ENCODE measurements around the gene MED12L.

DNA sequence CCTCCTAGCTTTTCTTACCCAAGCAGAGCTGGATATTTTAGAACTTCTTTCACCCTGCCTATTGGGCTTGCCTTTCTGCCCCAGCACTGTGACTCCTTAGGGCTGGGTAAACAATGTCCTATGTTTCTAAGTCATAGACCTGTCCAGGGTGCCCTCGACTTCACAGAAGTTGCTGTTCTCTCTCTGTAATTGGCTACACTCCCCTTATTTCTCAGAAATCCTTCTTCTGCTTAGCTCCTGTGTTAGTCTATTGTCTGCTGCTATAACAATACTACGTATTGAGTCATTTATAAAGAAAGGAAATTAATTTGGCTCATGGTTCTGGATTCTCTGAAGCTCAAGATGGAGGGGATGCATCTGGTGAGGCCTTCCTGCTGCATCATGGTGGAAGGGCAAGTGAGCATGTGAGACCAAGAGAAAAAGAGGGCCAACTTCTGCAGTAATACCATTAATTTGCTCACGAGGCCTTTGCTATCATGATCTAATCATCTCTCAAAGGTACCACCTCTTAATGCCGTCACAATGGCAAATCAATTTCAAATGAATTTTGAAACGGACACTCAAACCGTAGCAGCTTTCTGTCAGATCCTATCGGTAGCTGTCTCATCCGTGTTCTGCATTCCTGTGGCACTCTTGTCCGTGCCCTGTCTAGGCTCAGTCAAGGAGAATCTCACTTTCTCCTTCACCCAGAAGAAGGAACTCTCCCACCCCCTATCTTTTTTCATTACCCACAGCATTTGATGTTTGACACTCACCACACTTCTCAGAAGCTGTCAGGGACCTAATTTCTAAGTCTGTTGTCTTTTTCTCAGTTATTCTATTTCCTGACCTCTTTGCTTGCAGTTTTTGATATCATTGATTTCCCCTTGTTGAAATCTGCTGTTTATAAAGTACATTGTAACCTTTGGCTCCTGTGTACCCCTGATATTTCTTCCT is 139.8 kb downstream of the MED12L start:
- TF ChIP-seq, protein P1, sequence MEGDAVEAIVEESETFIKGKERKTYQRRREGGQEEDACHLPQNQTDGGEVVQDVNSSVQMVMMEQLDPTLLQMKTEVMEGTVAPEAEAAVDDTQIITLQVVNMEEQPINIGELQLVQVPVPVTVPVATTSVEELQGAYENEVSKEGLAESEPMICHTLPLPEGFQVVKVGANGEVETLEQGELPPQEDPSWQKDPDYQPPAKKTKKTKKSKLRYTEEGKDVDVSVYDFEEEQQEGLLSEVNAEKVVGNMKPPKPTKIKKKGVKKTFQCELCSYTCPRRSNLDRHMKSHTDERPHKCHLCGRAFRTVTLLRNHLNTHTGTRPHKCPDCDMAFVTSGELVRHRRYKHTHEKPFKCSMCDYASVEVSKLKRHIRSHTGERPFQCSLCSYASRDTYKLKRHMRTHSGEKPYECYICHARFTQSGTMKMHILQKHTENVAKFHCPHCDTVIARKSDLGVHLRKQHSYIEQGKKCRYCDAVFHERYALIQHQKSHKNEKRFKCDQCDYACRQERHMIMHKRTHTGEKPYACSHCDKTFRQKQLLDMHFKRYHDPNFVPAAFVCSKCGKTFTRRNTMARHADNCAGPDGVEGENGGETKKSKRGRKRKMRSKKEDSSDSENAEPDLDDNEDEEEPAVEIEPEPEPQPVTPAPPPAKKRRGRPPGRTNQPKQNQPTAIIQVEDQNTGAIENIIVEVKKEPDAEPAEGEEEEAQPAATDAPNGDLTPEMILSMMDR (conservative IDR thresholded peaks at IDR 0.05; ENCODE audit: low read length) = no peak
- no peak for TF ChIP-seq EZH2phosphoT487 (IDR thresholded peaks at IDR 0.05; ENCODE audit: borderline replicate concordance)

Data from Loucy (cell line).